Activated CD8-positive, alpha-beta T cell treated with anti-CD3 and anti-CD28 coated beads, Interleukin-2, amount 10 ng/mL, durations not matched to agents 7 days and 5 days (primary cell): ENCODE results near the gene FUBP1. TPM values are rescaled to one million over a fixed set of nuclear protein-coding genes. Genes with fewer than 3 reads are reported as not detected.
"Not testable (repeated sequence)": the region's sequence is repeated elsewhere in the genome, so short reads cannot be mapped to it uniquely, and the experiment has no call there.

Experiments
- ATAC-seq: fragments of 150-1000 bp; cut with Tn5 transposase; one replicate; pipeline ENCODE4 v1.10.0; 2021; ENCODE audit warnings: moderate library complexity
- CTCF ChIA-PET: fragments of 350-600 bp; sonication (Branson Sonifier 250); formaldehyde crosslinking; loops from one replicate; lab custom pipeline; 2021; ENCODE audit warnings: antibody characterized with exemption; lab: Charles Lee
- POLR2A ChIA-PET: fragments of 350-600 bp; sonication (Branson Sonifier 250); formaldehyde crosslinking; loops from one replicate; lab custom pipeline; 2021; ENCODE audit warnings: antibody characterized with exemption; lab: Charles Lee
- DNase-seq: peaks from one replicate; pipeline ENCODE4 v3.0.0-alpha.2; 2020
- H3K27ac Mint-ChIP-seq: one replicate; pipeline ENCODE4 v1.8.0; 2021; ENCODE audit warnings: mild to moderate bottlenecking, mixed read lengths
- H3K27me3 Mint-ChIP-seq: one replicate; pipeline ENCODE4 v1.8.0; 2021; ENCODE audit warnings: low read depth, mixed read lengths
- H3K36me3 Mint-ChIP-seq: one replicate; pipeline ENCODE4 v1.8.0; 2021; ENCODE audit warnings: low read depth, mixed read lengths
- H3K4me1 Mint-ChIP-seq: one replicate; pipeline ENCODE4 v1.8.0; 2021; ENCODE audit warnings: low read depth, mixed read lengths
- H3K4me3 Mint-ChIP-seq: one replicate; pipeline ENCODE4 v1.8.0; 2021; ENCODE audit warnings: mild to moderate bottlenecking, mixed read lengths
- H3K9me3 Mint-ChIP-seq: one replicate; pipeline ENCODE4 v1.8.0; 2022; ENCODE audit warnings: mixed read lengths; ENCODE audit not compliant: insufficient read depth
- total RNA-seq, 2 experiments: library from RNA; stranded (reverse); gene quantifications; one replicate each; pipeline ENCODE4 v1.2.3, GENCODE V29; 2021

FUBP1 gene
- total RNA-seq, 2 experiments from 2014 or later: 195 to 197 TPM

DNA sequence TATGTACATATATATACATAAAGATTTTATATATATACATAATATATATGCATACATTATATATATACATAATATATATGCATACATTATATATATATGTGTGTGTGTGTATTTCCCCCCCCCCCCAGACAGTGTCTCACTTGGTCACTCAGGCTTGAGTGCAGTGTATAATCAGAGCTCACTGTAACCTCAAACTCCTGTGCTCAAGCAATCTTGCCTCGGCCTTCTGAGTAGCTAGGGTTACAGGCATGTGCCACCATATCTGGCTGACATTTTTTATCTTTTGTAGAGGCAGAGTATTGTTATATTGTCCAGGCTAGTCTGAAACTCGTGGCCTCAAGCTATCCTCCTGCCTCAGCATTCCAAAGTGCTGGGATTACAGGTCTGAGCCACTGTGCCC is 9.0 kb upstream of the FUBP1 start:
- H3K4me3 Mint-ChIP-seq: no peak overlapping the region
- H3K36me3 Mint-ChIP-seq: peaks cover 27% of the 10 kb centered on the region
- DNase-seq: no peak
- no peak overlapping the region for H3K27ac Mint-ChIP-seq
- no peak for ATAC-seq
- ChIA-PET POLR2A (interaction anchor here (0.7 to 1.2 kb wide), 2 partner anchors 9 to 17 kb away, joined by 4 to 5 read pairs; partner anchors contain the start of genes DNAJB4 and FUBP1), CTCF (interaction anchor here (1.3 kb wide), 1 partner anchor 9 kb away, joined by 4 read pairs; the partner anchor contains the start of gene FUBP1)
- peaks cover 15% of the 10 kb centered on the region for H3K4me1 Mint-ChIP-seq
- H3K9me3 Mint-ChIP-seq: no peaks in the 10 kb centered on the region
- no peaks in the 10 kb centered on the region for H3K27me3 Mint-ChIP-seq

DNA sequence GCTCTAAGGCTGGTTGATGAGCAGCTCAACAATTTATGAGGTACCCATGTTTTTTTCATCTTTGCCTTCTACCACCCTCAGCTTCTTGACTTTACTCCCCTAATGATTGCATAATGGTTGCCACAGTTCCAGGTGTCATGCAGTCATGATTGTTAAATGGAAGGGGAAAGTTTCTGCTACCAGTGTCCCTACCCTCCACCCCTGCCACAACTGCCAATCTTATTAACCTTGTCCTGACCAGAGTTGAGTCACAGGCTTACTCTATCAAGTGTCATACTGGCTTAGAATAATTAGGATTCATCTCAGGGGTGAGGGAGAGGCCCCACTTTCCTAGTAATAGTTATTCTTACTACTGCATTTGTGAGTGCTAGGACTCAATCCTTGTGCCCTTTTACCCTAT is 7.9 kb upstream of the FUBP1 start:
- H3K4me1 Mint-ChIP-seq: peaks cover 17% of the 10 kb centered on the region
- H3K4me3 Mint-ChIP-seq: no peak overlapping the region
- no peaks in the 10 kb centered on the region for H3K9me3 Mint-ChIP-seq
- ChIA-PET CTCF (interaction anchor here (1.3 kb wide), 1 partner anchor 8 kb away, joined by 4 read pairs; the partner anchor contains the start of gene FUBP1), POLR2A (interaction anchor here (2.0 kb wide), 1 partner anchor 17 kb away, joined by 9 read pairs; the partner anchor contains the start of gene DNAJB4)
- H3K36me3 Mint-ChIP-seq: peaks cover 26% of the 10 kb centered on the region
- no peak overlapping the region for H3K27ac Mint-ChIP-seq
- H3K27me3 Mint-ChIP-seq: no peaks in the 10 kb centered on the region
- DNase-seq (no peak), ATAC-seq (no peak)

DNA sequence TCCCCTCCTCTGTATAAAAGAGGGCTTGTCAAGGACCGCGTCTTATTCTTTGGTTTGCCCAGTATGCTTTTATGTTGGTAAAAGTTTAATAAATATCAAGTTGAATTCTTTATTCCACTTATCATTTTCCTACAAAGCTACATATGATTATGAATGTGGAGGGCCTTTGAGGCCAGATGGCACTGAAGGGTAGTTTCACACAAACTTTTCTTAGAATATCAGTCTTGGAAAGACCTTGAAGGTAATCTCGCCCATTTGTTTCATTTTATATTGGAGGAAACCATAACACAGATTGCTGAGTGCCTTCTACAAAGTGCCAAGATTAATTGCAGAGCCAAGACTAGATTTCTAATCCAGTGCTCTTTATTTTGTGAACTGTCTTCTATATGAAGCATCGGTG is 5.8 kb upstream of the FUBP1 start:
- peaks cover 29% of the 10 kb centered on the region for H3K36me3 Mint-ChIP-seq
- ChIA-PET POLR2A (interaction anchor here (1.4 kb wide), 1 partner anchor 19 kb away, joined by 7 read pairs; the partner anchor contains the start of gene DNAJB4), CTCF (no interaction called here)
- H3K27ac Mint-ChIP-seq: no peak overlapping the region
- peaks cover 26% of the 10 kb centered on the region for H3K4me1 Mint-ChIP-seq
- H3K9me3 Mint-ChIP-seq: no peaks in the 10 kb centered on the region
- ATAC-seq: no peak
- no peak overlapping the region for H3K4me3 Mint-ChIP-seq
- no peak for DNase-seq
- H3K27me3 Mint-ChIP-seq: no peaks in the 10 kb centered on the region

- no peak overlapping the region for H3K27ac Mint-ChIP-seq
- H3K9me3 Mint-ChIP-seq: no peaks in the 10 kb centered on the region
- ChIA-PET CTCF (no interaction called here), POLR2A (interaction anchor here (1.4 kb wide), 1 partner anchor 20 kb away, joined by 7 read pairs; the partner anchor contains the start of gene DNAJB4)
- H3K4me3 Mint-ChIP-seq: no peak overlapping the region
- peaks cover 22% of the 10 kb centered on the region for H3K4me1 Mint-ChIP-seq
- ATAC-seq: no peak
- H3K27me3 Mint-ChIP-seq: no peaks in the 10 kb centered on the region
- no peak for DNase-seq
- peaks cover 29% of the 10 kb centered on the region for H3K36me3 Mint-ChIP-seq
Measured at GRCh38 chr1:77983997-77984355, 5.1 kb upstream of the FUBP1 start.

GRCh38 chr1:77983352-77983996 is 4.6 kb upstream of the FUBP1 start:
- not testable (repeated sequence) for DNase-seq, H3K9me3 Mint-ChIP-seq, H3K4me3 Mint-ChIP-seq, H3K27ac Mint-ChIP-seq, H3K27me3 Mint-ChIP-seq, ATAC-seq
- ChIA-PET CTCF (interaction anchor here (5.5 kb wide), 1 partner anchor 21 kb away, joined by 60 read pairs; the partner anchor contains the start of gene DNAJB4), POLR2A (interaction anchor here (1.4 to 9.2 kb wide), 2 partner anchors 20 to 21 kb away, joined by 7 to 317 read pairs; partner anchors contain the start of gene DNAJB4)
- H3K4me1 Mint-ChIP-seq: peaks cover 22% of the 10 kb centered on the region
- peaks cover 29% of the 10 kb centered on the region for H3K36me3 Mint-ChIP-seq

DNA sequence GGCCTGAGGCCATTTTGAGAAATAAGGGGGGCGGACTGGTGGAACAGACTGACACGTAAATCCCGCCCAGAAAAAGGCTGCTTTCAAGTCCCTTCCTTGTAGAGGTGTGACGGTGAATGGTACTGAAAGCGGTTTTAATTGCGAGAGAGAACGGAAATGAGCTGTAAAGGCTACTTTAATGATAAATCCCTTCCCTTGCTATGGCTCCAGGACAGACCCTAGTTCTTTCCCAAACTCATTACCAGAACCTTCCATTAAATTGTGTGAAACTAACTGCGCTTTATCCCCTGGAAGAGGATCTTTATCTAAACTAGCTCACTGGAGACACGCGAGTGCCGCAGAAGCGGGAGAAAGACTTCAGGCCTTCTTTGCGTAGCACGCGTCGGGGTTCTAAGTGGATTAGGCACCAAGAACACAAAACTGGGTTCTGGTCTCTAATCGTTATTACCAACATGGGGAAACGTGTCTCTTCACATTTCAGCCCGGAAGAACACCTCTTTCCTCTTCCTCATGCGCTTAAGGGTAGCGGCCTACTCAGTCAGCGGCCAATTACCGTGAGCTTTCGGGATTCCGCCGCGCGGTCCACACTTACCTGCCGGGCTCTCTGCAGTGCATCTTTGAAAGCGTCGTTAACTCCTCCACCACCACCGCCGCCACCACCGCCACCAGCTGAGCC is 441 bp downstream of the FUBP1 start:
- Mint-ChIP-seq H3K9me3 (no peaks in the 10 kb centered on the region), H3K36me3 (peaks cover 27% of the 10 kb centered on the region), H3K4me3 (no peak overlapping the region), H3K27ac (no peak overlapping the region), H3K27me3 (no peaks in the 10 kb centered on the region), H3K4me1 (peaks cover 42% of the 10 kb centered on the region)
- peak; percentile 70 for ATAC-seq
- peak; percentile 92 for DNase-seq
- POLR2A ChIA-PET: interaction anchor here (0.8 to 9.2 kb wide), 27 partner anchors 8 to 1719 kb away, joined by 3 to 317 read pairs (median 5); partner anchors contain the start of genes DNAJB4, IFI44, IFI44L and MIGA1
- CTCF ChIA-PET: interaction anchor here (0.9 to 5.5 kb wide), 12 partner anchors 9 to 136 kb away, joined by 3 to 60 read pairs (median 4); partner anchors contain the start of genes DNAJB4 and GIPC2

- ChIA-PET POLR2A (interaction anchor here (0.6 to 9.2 kb wide), 24 partner anchors 9 to 673 kb away, joined by 3 to 317 read pairs (median 5); partner anchors contain the start of genes DNAJB4, IFI44L and MIGA1), CTCF (interaction anchor here (1.1 to 5.5 kb wide), 9 partner anchors 9 to 136 kb away, joined by 3 to 60 read pairs (median 4); partner anchors contain the start of genes DNAJB4 and GIPC2)
- peaks cover 42% of the 10 kb centered on the region for H3K4me1 Mint-ChIP-seq
- no peak overlapping the region for H3K27ac Mint-ChIP-seq
- no peaks in the 10 kb centered on the region for H3K27me3 Mint-ChIP-seq
- DNase-seq (no peak), ATAC-seq (no peak)
- H3K9me3 Mint-ChIP-seq: no peaks in the 10 kb centered on the region
- peaks cover 27% of the 10 kb centered on the region for H3K36me3 Mint-ChIP-seq
- H3K4me3 Mint-ChIP-seq: no peak overlapping the region
Measured at GRCh38 chr1:77977989-77978292, 931 bp downstream of the FUBP1 start.

DNA sequence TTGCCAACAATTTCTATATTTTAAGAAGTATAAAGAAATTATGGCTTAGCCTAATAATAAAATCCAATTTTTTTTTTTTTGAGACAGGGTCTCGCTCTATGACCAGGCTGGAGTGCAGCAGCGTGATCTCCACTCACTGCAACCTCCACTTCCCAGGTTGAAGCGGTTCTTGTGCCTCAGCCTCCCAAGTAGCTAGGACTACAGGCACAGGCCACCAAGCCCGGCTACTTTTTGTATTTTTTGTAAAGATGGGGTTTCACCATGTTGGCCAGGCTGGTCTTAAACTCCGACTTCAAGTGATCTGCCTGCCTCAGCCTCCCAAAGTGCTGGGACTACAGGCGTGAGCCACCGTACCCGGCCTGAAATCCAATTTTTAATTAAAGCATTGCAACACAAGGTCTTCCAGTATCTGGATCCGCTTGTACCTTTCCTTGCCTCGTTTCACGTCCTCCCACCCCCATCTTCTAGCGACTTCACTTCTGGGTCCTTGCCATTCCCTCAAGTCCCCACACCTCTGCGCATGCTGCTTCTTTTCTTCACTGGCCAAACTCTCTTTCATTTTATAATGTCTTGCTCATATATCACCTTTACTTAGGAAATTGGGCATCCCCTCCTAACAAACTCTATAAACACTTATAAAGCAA is 2.3 kb downstream of the FUBP1 start:
- DNase-seq (no peak), ATAC-seq (no peak)
- peaks cover 29% of the 10 kb centered on the region for H3K36me3 Mint-ChIP-seq
- POLR2A ChIA-PET: interaction anchor here (1.0 to 9.2 kb wide), 3 partner anchors 27 to 643 kb away, joined by 9 to 317 read pairs (median 13); partner anchors contain the start of genes DNAJB4 and IFI44L
- H3K27me3 Mint-ChIP-seq: no peaks in the 10 kb centered on the region
- no peak overlapping the region for H3K27ac Mint-ChIP-seq
- H3K4me1 Mint-ChIP-seq: peaks cover 45% of the 10 kb centered on the region
- CTCF ChIA-PET: interaction anchor here (1.9 to 2.4 kb wide), 2 partner anchors 8 to 10 kb away, joined by 8 to 16 read pairs; no protein-coding TSS in a partner anchor
- no peaks in the 10 kb centered on the region for H3K9me3 Mint-ChIP-seq
- no peak overlapping the region for H3K4me3 Mint-ChIP-seq

GRCh38 chr1:77975907-77976306 is 3.0 kb downstream of the FUBP1 start:
- no peak overlapping the region for H3K4me3 Mint-ChIP-seq
- ChIA-PET POLR2A (interaction anchor here (1.0 to 9.2 kb wide), 2 partner anchors 27 to 644 kb away, joined by 13 to 317 read pairs; partner anchors contain the start of genes DNAJB4 and IFI44L), CTCF (interaction anchor here (0.6 to 1.9 kb wide), 3 partner anchors 10 to 139 kb away, joined by 3 to 8 read pairs (median 3); no protein-coding TSS in a partner anchor)
- H3K27ac Mint-ChIP-seq: peak overlapping the region; percentile 61
- H3K4me1 Mint-ChIP-seq: peaks cover 46% of the 10 kb centered on the region
- H3K36me3 Mint-ChIP-seq: peaks cover 32% of the 10 kb centered on the region
- H3K27me3 Mint-ChIP-seq: no peaks in the 10 kb centered on the region
- ATAC-seq (no peak), DNase-seq (no peak)
- H3K9me3 Mint-ChIP-seq: no peaks in the 10 kb centered on the region

- POLR2A ChIA-PET: interaction anchor here (1.0 to 9.2 kb wide), 2 partner anchors 28 to 645 kb away, joined by 13 to 317 read pairs; partner anchors contain the start of genes DNAJB4 and IFI44L
- Mint-ChIP-seq H3K9me3 (no peaks in the 10 kb centered on the region), H3K4me3 (no peak overlapping the region), H3K4me1 (peaks cover 44% of the 10 kb centered on the region), H3K27me3 (no peaks in the 10 kb centered on the region), H3K27ac (peak overlapping the region; percentile 61), H3K36me3 (peaks cover 29% of the 10 kb centered on the region)
- CTCF ChIA-PET: interaction anchor here (0.6 to 1.9 kb wide), 3 partner anchors 9 to 139 kb away, joined by 3 to 8 read pairs (median 3); no protein-coding TSS in a partner anchor
- ATAC-seq: no peak
- no peak for DNase-seq
Measured at GRCh38 chr1:77975386-77975785, 3.5 kb downstream of the FUBP1 start.

DNA sequence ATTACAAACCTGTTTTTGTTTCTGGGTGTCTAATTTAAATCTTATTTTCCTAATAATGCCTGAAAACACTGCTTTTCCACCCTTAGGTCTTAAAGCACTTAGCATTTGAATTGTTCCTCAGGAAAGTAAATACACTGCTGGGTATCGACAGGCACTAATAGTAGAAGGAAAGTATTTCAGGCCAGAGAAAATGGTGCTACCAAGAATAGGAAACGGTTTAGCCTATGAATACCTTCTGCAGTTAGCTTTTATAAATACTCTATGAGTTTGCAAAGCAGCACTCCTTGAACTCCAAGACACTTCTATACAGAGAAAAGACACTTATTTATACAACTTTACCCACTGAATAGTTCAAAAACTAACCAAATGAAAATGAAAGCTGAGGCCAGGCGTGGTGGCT is 6.8 kb downstream of the FUBP1 start:
- H3K4me1 Mint-ChIP-seq: peaks cover 63% of the 10 kb centered on the region
- H3K4me3 Mint-ChIP-seq: peak overlapping the region; percentile 4
- no peaks in the 10 kb centered on the region for H3K27me3 Mint-ChIP-seq
- H3K36me3 Mint-ChIP-seq: peaks cover 53% of the 10 kb centered on the region
- DNase-seq (no peak), ATAC-seq (no peak)
- ChIA-PET POLR2A (no interaction called here), CTCF (no interaction called here)
- no peaks in the 10 kb centered on the region for H3K9me3 Mint-ChIP-seq
- no peak overlapping the region for H3K27ac Mint-ChIP-seq
